ENCODE data around the gene DBN1. TPM values are rescaled to one million over a fixed set of nuclear protein-coding genes. Genes with fewer than 3 reads are reported as not detected.

The DBN1 gene
- total RNA-seq, result 10 to 100 TPM; 15.3 to 44.8 (median 25.3) TPM
- polyA plus RNA-seq, result 17.7 TPM
- long read RNA-seq, donor 1, transcript DBN1-202 (14 exons, 2,995 nt), result major isoform, 45 of 64 reads
- long read RNA-seq, donor 1, partial matches to known transcripts, result 12 of 64 reads
- long read RNA-seq, donor 1, other reads (novel, unspliced or antisense), result 6 of 64 reads
- long read RNA-seq, donor 2, transcript DBN1-202 (14 exons, 2,995 nt), result major isoform, 38 of 60 reads
- long read RNA-seq, donor 2, partial matches to known transcripts, result 9 of 60 reads
- long read RNA-seq, donor 2, other reads (novel, unspliced or antisense), result 12 of 60 reads
- long read RNA-seq, donor 3, transcript DBN1-202 (14 exons, 2,995 nt), result major isoform, 203 of 263 reads
- long read RNA-seq, donor 3, partial matches to known transcripts, result 27 of 263 reads
- long read RNA-seq, donor 3, other reads (novel, unspliced or antisense), result 32 of 263 reads
- long read RNA-seq, donor 4, transcript DBN1-202 (14 exons, 2,995 nt), result major isoform, 16 of 21 reads
- long read RNA-seq, donor 4, partial matches to known transcripts, result 4 of 21 reads
- long read RNA-seq, donor 4, other reads (novel, unspliced or antisense), result 1 of 21 reads

DNA sequence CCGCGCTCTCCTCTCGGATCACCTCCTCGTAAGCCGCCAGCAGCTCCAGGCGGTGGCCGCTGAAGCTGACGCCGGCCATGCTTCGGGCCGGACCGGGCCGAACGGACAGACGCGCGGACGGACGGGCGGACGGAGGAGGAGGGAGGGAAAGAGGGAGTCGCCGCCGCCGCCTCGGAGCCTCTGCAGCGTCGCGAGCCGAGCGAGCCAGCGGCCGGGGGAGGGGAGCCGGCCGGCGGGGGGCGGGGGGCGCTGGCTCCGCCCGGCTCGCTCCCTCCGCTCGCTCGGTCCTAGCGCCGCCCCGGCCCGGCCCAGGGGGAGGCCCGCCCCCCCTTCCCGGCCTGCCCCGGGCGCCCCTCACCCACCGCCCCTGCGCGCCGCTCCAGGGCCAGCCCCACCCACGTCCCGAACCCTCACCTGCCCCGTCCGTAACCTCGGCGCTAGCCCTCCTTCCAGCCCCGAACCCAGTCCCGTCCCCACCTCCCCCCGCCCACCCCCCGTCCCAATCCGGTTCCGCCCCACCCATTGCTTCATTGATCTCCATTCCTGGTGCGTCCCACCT, at the start of gene DBN1:
DBN1 (minus strand) TSS at position 192 of the 559 bp plus-strand sequence; CDS start at position 79, 113 bp downstream.
- intact Hi-C loops (cut with DNase I), result no loop called here
- ATAC-seq, result peak; percentile 37 to 46
- Histone ChIP-seq H3K4me3 (ENCODE audit: low read length) (peak within 1 kb of the TSS; percentile 87), H3K27ac (ENCODE audit: low read length) (peak within 1 kb of the TSS; percentile 41), H3K9me3 (ENCODE audit: control insufficient read depth, low read length) (no peaks in the 10 kb centered on the region), H3K4me1 (ENCODE audit: control insufficient read depth, insufficient read depth, low read length) (peaks cover 2% of the 10 kb centered on the region), H3K27me3 (ENCODE audit: control insufficient read depth, insufficient read depth) (no peaks in the 10 kb centered on the region)
- DNase-seq, result peak; percentile 67 to 87 (median 86)
- WGBS, result 2% methylated on average over 61 of the region's 69 CpGs

DNA sequence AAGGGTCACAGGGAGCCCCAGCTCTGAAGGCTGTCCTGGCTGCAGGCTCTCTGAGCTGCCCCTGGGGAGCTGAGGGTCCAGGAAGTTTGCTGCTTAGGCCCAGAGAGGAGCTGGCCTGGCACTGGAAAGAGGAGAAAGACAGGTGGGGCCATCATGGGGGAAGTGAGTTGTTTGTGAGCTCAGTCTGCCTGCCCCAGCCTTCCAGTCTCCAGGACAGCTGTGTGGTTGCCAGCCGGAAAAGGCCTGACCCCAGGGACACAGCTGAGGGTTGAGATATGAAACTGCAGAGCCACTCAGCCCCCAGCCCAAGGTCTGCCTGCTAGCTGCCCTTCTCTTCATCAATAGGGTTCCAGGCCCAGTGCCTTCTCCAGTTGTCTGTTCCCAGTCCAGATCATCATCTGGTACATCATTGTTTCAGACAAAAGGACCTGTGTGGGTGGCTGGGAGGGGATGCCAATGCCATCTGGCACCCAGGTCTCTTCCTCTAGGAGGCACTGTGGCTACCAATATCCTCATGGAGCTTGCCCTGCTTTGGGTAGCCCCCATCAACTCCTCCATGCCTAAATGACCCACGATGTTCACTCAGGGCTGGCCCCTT, 47.6 kb upstream of the DBN1 start:
- ATAC-seq (no peak), DNase-seq (peak in 2 of 3 donors; percentile 23 to 30)
- H3K4me3 ChIP-seq (ENCODE audit: low read length), result no peak overlapping the region
- no peaks in the 10 kb centered on the region for H3K27me3 ChIP-seq (ENCODE audit: control insufficient read depth, insufficient read depth)
- intact Hi-C loops (cut with DNase I), result no loop called here
- 64% methylated on average over 2 of the region's 2 CpGs for WGBS
- H3K4me1 ChIP-seq (ENCODE audit: control insufficient read depth, insufficient read depth, low read length), result no peaks in the 10 kb centered on the region
- no peak overlapping the region for H3K27ac ChIP-seq (ENCODE audit: low read length)
- no peaks in the 10 kb centered on the region for H3K9me3 ChIP-seq (ENCODE audit: control insufficient read depth, low read length)

DNA sequence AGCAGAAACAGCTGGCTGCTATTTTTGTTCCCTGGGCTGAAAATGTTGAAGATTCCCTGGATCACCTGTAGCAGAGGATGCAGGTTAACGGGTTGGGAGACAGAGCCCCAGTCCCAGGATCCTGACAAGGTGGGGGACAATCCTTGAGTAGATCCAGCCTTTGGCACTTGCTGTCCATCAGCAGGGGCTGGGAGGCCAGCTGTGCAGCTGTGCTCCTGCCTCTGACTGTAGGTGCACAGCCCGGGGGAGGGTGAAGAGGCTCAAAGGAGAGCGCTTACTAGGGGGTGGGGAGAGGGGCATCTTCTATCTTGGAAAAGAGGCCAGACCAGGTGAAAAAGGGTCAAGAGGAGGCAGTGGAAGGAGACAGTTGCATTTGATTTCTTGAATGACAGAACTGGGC, 46.8 kb upstream of the DBN1 start:
- Histone ChIP-seq H3K4me1 (ENCODE audit: control insufficient read depth, insufficient read depth, low read length) (peaks cover 3% of the 10 kb centered on the region), H3K9me3 (ENCODE audit: control insufficient read depth, low read length) (no peaks in the 10 kb centered on the region), H3K27ac (ENCODE audit: low read length) (no peak overlapping the region), H3K27me3 (ENCODE audit: control insufficient read depth, insufficient read depth) (no peaks in the 10 kb centered on the region), H3K4me3 (ENCODE audit: low read length) (no peak overlapping the region)
- intact Hi-C loops (cut with DNase I), result no loop called here
- ATAC-seq (no peak), DNase-seq (peak in 2 of 3 donors; percentile 22 to 27)
- WGBS, result 92% methylated on average over 3 of the region's 3 CpGs

DNA sequence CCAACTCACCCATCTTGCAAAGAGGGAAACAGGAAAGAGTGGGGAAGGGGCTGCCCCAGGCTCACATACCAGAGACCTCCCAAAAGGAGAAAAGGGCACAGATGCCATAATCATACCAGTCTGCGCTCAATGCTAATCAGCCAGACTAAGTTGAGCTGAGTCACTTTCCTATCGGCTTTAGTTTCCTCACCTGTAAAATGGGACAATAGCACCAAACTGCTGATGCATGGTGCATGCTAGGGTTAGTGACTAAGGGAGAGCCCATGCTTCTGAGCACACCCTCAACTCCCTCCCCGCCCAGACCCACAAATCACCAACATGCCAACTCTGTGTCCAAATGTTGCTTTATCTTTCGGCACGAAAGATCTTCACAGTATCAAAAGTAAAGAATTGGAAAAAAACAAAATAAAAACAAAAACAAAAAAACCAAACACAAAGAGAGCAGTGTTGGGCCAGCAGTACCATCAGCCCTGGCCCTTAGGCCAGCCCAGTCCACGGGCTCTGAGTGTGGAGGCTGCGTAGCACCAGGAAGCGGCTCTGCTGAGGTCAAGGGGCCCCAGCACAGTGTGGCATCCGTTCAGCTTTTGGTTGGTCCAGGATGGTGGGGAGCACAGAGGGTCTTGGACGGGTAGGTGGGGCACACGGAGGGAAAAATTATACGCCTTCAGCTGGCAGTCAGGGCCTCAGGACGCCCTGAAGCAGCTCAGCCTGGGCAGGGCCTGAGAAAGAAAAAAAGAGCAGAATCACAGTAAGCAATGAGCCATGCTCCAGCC, 46.2 kb upstream of the DBN1 start:
- peak in 2 of 3 donors; percentile 29 to 32 for DNase-seq
- intact Hi-C loops (cut with DNase I), result no loop called here
- no peak overlapping the region for H3K27ac ChIP-seq (ENCODE audit: low read length)
- no peaks in the 10 kb centered on the region for H3K9me3 ChIP-seq (ENCODE audit: control insufficient read depth, low read length)
- H3K27me3 ChIP-seq (ENCODE audit: control insufficient read depth, insufficient read depth), result no peaks in the 10 kb centered on the region
- no peak overlapping the region for H3K4me3 ChIP-seq (ENCODE audit: low read length)
- WGBS, result 79% methylated on average over 13 of the region's 13 CpGs
- no peak for ATAC-seq
- peaks cover 3% of the 10 kb centered on the region for H3K4me1 ChIP-seq (ENCODE audit: control insufficient read depth, insufficient read depth, low read length)

DNA sequence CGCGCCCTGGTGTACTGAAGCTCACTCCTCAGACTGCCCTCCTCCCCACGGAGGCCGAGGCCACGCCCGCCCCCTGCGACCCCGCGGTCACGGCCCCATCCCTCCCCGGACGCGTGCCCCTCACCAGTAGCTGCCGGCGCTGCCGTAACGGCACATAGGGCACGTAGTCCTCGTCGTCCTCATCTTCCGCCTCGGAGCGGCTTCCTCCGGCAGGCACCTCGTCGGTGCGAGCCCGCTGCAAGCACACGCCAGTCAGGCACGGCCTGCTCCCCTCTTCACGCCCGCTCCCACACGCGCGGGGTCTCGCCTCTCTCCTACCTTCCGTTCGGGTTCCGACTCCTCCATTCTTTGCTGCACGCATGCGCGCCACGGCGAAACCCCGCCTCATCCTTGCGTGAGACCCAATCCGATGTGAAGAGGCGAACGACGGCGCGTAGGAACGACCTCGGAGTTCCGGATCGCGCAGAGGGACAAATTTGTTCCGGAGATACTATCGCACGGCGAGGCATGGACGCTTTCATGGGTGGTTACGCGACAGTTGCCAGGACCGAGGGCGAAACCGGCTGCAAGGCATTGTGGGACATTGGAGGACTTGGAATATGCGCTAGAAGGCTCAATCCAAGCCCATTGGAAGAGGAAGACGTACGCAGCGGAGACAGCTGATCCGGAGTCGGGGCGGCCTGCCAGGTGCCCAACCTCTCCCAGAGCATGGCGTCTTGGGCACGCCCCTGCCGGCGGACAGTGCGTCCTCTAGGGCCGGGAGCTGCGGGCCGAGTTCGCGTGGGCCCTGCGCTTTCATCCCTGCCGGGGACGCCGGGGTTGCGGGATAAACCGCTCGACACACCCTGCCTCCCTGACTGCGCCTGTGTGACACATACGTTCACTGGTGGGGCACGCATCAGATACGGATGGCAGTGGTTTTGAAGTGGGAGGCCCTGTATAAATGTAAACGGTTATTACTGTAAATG, 43.5 kb upstream of the DBN1 start, which contains the start of gene DDX41:
DDX41 (minus strand) TSS at position 361 of the 968 bp plus-strand sequence; CDS start at position 345, 16 bp downstream.
- intact Hi-C loops (cut with DNase I), result no loop called here
- whole genome bisulfite sequencing, result under 1% methylated on average over 96 of the region's 96 CpGs
- peak within 1 kb of the TSS; percentile 66 for H3K4me3 ChIP-seq (ENCODE audit: low read length)
- peak; percentile 93 to 94 for ATAC-seq
- peak; percentile 98 to 99 (median 99) for DNase-seq
- H3K9me3 ChIP-seq (ENCODE audit: control insufficient read depth, low read length), result no peaks in the 10 kb centered on the region
- H3K27ac ChIP-seq (ENCODE audit: low read length), result peak within 1 kb of the TSS; percentile 90
- H3K27me3 ChIP-seq (ENCODE audit: control insufficient read depth, insufficient read depth), result no peaks in the 10 kb centered on the region
- H3K4me1 ChIP-seq (ENCODE audit: control insufficient read depth, insufficient read depth, low read length), result peaks cover 3% of the 10 kb centered on the region

DNA sequence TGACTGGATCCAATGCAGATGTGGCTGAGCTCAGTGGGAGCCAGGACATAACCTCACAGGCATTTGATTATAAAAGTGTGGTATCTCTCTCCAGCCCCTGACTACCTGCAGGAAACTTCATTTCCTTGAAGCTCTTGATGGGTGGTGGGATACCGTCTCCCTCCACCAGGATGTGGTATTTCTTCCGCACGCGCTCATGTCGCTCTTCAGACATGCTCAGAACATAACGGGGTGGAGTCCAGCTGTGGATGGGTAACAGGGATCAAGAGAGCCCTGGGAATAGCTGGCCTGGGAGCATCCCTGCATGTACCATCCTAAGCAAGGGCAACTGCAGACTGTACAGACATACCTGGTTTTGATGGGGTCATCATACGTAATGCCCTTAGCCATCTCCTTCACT, 42.1 kb upstream of the DBN1 start:
- no peak overlapping the region for H3K27ac ChIP-seq (ENCODE audit: low read length)
- 85% methylated on average over 7 of the region's 7 CpGs for WGBS
- no peaks in the 10 kb centered on the region for H3K27me3 ChIP-seq (ENCODE audit: control insufficient read depth, insufficient read depth)
- peaks cover 3% of the 10 kb centered on the region for H3K4me1 ChIP-seq (ENCODE audit: control insufficient read depth, insufficient read depth, low read length)
- intact Hi-C loops (cut with DNase I), result no loop called here
- DNase-seq (peak in 2 of 3 donors; percentile 23 to 38), ATAC-seq (no peak)
- no peaks in the 10 kb centered on the region for H3K9me3 ChIP-seq (ENCODE audit: control insufficient read depth, low read length)
- no peak overlapping the region for H3K4me3 ChIP-seq (ENCODE audit: low read length)

DNA sequence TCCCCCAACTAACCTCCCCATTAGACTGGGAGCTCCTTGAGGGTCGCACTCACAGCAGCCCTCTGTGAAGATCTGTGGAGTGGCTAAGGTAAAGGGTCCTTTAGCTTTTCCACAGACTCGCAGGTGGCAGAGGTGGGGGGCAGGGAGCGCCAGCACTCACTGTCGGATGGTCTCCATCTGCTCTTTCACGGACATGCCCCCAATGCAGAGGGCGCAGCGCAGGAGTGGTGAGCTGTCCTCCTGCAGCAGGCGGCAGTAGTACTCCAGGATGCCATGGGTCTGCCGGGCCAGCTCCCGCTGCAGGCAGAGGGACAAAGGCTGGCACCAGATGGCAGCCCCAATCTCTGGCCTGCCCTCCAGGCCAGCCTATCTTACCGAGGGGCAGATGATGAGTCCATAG, 41.1 kb upstream of the DBN1 start:
- 93% methylated on average over 11 of the region's 11 CpGs for WGBS
- Histone ChIP-seq H3K9me3 (ENCODE audit: control insufficient read depth, low read length) (no peaks in the 10 kb centered on the region), H3K27me3 (ENCODE audit: control insufficient read depth, insufficient read depth) (no peaks in the 10 kb centered on the region), H3K27ac (ENCODE audit: low read length) (no peak overlapping the region), H3K4me3 (ENCODE audit: low read length) (no peak overlapping the region), H3K4me1 (ENCODE audit: control insufficient read depth, insufficient read depth, low read length) (peaks cover 3% of the 10 kb centered on the region)
- peak in 2 of 3 donors; percentile 40 to 48 for DNase-seq
- ATAC-seq, result no peak
- intact Hi-C loops (cut with DNase I), result no loop called here

DNA sequence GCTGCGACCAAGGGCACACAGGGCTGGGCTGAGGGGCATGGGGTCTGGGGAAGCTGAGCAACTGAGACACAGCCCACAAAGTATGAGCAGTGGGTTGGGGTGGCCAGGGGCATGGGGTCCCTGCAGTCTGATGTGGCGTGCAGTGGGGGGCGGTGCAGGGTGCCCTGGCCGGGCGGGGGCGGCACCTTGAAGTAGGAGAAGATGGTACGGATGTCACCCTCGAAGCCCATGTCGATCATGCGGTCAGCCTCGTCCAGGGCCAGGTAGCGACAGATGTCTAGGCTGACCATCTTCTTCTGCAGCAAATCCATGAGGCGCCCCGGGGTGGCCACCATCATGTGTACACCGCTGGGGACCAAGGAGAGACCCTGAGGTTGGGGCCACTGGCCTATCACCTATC, 40.1 kb upstream of the DBN1 start:
- ATAC-seq (no peak), DNase-seq (peak in 2 of 3 donors; percentile 26 to 52)
- intact Hi-C loops (cut with DNase I), result no loop called here
- Histone ChIP-seq H3K27ac (ENCODE audit: low read length) (no peak overlapping the region), H3K9me3 (ENCODE audit: control insufficient read depth, low read length) (no peaks in the 10 kb centered on the region), H3K4me3 (ENCODE audit: low read length) (no peak overlapping the region), H3K27me3 (ENCODE audit: control insufficient read depth, insufficient read depth) (no peaks in the 10 kb centered on the region), H3K4me1 (ENCODE audit: control insufficient read depth, insufficient read depth, low read length) (peaks cover 3% of the 10 kb centered on the region)
- WGBS, result 96% methylated on average over 15 of the region's 15 CpGs

DNA sequence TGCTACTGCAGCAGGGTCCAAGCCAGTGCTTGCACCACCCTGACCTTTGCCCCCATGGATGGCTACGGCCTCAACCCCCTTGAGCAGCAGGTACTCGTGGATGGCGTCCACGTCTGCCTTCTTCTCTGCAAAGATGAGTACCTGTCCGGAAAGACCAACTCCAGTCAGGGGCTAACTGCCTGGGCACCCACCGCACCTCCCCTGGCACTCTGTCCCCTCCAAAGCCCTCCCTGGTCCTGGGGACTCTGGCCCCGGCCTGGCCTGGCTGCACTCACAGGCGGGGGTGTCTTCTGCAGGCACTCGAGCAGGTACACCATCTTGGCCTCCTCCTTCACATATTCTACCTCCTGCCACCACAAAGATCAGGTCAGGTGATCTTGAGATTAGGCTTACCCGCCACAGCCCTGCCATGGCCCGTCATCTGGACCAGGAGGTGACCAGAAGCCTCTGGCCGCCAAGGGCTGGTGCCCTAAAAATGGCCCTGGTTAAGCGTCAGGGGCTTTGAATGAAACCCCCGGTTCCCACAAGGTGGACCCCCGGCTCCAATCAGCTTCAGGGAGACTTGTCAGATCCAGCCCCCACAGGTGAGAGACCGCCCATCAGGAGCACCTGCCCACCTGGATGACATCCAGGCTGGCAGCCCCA, 39.4 kb upstream of the DBN1 start:
- WGBS, result 89% methylated on average over 16 of the region's 16 CpGs
- Histone ChIP-seq H3K9me3 (ENCODE audit: control insufficient read depth, low read length) (no peaks in the 10 kb centered on the region), H3K27ac (ENCODE audit: low read length) (no peak overlapping the region), H3K27me3 (ENCODE audit: control insufficient read depth, insufficient read depth) (no peaks in the 10 kb centered on the region), H3K4me3 (ENCODE audit: low read length) (no peak overlapping the region), H3K4me1 (ENCODE audit: control insufficient read depth, insufficient read depth, low read length) (peaks cover 3% of the 10 kb centered on the region)
- intact Hi-C loops (cut with DNase I), result no loop called here
- DNase-seq (peak in 2 of 3 donors; percentile 38 to 43), ATAC-seq (no peak)

Measured in right cardiac atrium (tissue), 5 donors.